ENCODE measurements around the gene WWTR1.

Gene WWTR1

GRCh38 chr3:149657926-149658743, at the start of gene WWTR1:
Gene WWTR1, minus strand, starts transcription at chr3:149658025. Its CDS starts 719 bp downstream, at chr3:149657306.
- peak; percentile 86 for DNase-seq (ENCODE audit: extremely low read depth, low read depth)
- TF ChIP-seq CTCF (IDR thresholded peaks at IDR 0.05; ENCODE audit: low read depth, low read length, missing control alignments): no peak
- H3K4me3 ChIP-seq (replicated peaks; ENCODE audit: low read depth, low read length): peak within 1 kb of the TSS; percentile 79

DNA sequence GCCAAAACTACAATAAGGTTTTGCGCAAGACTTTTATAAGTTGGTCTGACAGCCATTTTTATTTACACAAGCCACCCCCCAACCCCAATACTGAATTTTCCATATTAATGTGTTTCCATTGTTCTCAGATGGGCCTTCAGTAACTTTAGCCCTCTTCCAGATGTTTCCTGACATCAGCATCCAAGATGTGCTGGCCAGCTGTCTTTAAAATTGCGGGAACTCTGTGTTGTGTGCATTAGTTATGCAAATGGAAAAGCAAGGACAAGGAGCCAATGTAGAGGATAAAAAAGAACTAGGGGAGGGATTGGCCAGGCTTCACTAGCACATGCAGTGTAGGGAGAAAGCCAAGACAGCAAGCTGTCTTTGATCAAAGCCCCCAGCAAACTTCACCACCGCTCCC, 49.1 kb upstream of the WWTR1 start:
- no peak for TF ChIP-seq CTCF (IDR thresholded peaks at IDR 0.05; ENCODE audit: low read depth, low read length, missing control alignments)
- no peak overlapping the region for H3K4me3 ChIP-seq (replicated peaks; ENCODE audit: low read depth, low read length)
- peak; percentile 73 for DNase-seq (ENCODE audit: extremely low read depth, low read depth)

DNA sequence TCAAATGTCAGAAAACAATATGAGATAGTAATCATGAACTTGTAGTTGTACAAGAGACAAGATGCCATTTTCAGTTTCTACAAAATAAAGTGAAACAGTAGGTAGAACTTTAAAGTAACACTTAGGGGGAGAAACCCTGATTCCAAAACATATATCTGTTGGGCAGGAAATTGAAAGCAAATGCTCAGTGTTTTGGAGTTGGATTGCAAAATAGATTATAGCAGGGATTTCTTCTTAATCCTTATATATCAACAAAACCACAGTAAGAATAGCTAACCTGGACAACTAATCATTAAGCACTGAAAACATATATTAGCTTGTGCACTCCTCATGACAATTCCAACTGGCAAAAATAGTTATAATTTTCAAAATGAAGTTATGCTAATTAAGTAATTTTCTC, 47.6 kb upstream of the WWTR1 start:
- TF ChIP-seq CTCF (IDR thresholded peaks at IDR 0.05; ENCODE audit: low read depth, low read length, missing control alignments): no peak
- H3K4me3 ChIP-seq (replicated peaks; ENCODE audit: low read depth, low read length): no peak overlapping the region
- peak; percentile 19 for DNase-seq (ENCODE audit: extremely low read depth, low read depth)

GRCh38 chr3:149703466-149703865, 45.6 kb upstream of the WWTR1 start:
- TF ChIP-seq CTCF (IDR thresholded peaks at IDR 0.05; ENCODE audit: low read depth, low read length, missing control alignments): no peak
- no peak overlapping the region for H3K4me3 ChIP-seq (replicated peaks; ENCODE audit: low read depth, low read length)
- peak; percentile 72 for DNase-seq (ENCODE audit: extremely low read depth, low read depth)

DNA sequence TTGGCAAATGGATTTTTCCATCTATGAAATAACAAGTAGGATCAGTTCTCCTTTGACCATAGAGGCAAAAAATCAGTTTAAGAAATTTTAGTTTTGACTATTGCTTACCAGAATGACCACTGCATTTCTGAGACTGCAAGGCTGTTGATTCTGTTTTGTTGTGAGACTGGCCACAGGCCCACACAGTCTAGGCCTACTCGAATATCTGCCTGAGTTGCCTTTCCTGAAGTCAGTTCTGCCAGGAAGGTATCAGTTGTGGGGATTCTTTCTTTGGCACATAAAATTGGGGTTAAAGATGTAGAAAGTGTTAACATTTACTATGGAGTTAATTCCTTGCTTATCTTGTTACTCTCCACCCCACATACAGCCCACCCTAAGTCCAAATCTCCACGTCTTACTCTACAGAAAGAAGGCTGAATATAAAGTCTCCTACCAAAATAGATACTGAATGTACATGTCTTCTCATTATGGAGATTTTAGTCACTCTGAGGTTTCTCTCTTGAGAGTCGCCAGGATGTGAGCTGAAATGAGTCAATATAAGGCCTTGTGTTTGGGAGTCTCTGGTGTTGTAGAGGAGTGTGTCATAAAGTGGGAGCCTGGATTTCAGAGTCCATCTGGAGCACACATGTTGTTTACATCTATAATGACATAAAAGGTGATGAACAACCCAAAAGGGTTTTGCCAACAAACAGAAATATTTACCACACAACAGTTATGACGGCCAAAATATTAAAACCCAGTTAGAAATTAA, 45.0 kb upstream of the WWTR1 start:
- TF ChIP-seq CTCF (IDR thresholded peaks at IDR 0.05; ENCODE audit: low read depth, low read length, missing control alignments): no peak
- H3K4me3 ChIP-seq (replicated peaks; ENCODE audit: low read depth, low read length): no peak overlapping the region
- DNase-seq (ENCODE audit: extremely low read depth, low read depth): peak; percentile 98

GRCh38 chr3:149701977-149702350, 44.1 kb upstream of the WWTR1 start:
- H3K4me3 ChIP-seq (replicated peaks; ENCODE audit: low read depth, low read length): no peak overlapping the region
- DNase-seq (ENCODE audit: extremely low read depth, low read depth): no peak
- no peak for TF ChIP-seq CTCF (IDR thresholded peaks at IDR 0.05; ENCODE audit: low read depth, low read length, missing control alignments)
